GM18909 (cell line): ENCODE results near the gene UMPS.
A peak's percentile ranks its signal among the peaks of the same experiment; 100 is the strongest.

Source experiments
- ATAC-seq: cut with Tn5 transposase; IDR thresholded peaks from one replicate; pipeline ENCODE4 v1.9.1; 2021; ENCODE audit warnings: mild to moderate bottlenecking; ENCODE audit not compliant: unreplicated experiment, poor library complexity

Gene UMPS

GRCh38 chr3:124761935-124762660 lies 31.8 kb downstream of the UMPS start:
- ATAC-seq: no peak

- no peak for ATAC-seq
These were observed 32.4 kb downstream of the UMPS start for GRCh38 chr3:124762661-124763011.

GRCh38 chr3:124763206-124763605 lies 33.0 kb downstream of the UMPS start:
- no peak for ATAC-seq

GRCh38 chr3:124763644-124764358 lies 33.5 kb downstream of the UMPS start:
- no peak for ATAC-seq

GRCh38 chr3:124764746-124765145 lies 34.5 kb downstream of the UMPS start:
- no peak for ATAC-seq

GRCh38 chr3:124765197-124765840 lies 35.1 kb downstream of the UMPS start:
- ATAC-seq: no peak

- ATAC-seq: no peak
These were observed 36.2 kb downstream of the UMPS start for GRCh38 chr3:124766113-124767095.

GRCh38 chr3:124767264-124767663 lies 37.0 kb downstream of the UMPS start:
- no peak for ATAC-seq

- ATAC-seq: no peak
These were observed 37.4 kb downstream of the UMPS start for GRCh38 chr3:124767691-124768090.

- peak; percentile 59 for ATAC-seq
These were observed 38.6 kb downstream of the UMPS start for GRCh38 chr3:124768812-124769211.

GRCh38 chr3:124769462-124769861 lies 39.2 kb downstream of the UMPS start:
- ATAC-seq: no peak

- no peak for ATAC-seq
These were observed 40.3 kb downstream of the UMPS start for GRCh38 chr3:124770336-124771082.

- ATAC-seq: no peak
These were observed 40.8 kb downstream of the UMPS start for GRCh38 chr3:124771083-124771445.

- ATAC-seq: no peak
These were observed 42.0 kb downstream of the UMPS start for GRCh38 chr3:124772081-124772831.

GRCh38 chr3:124773351-124774326 lies 43.4 kb downstream of the UMPS start:
- ATAC-seq: no peak

- no peak for ATAC-seq
These were observed 44.1 kb downstream of the UMPS start for GRCh38 chr3:124774327-124774718.

GRCh38 chr3:124774841-124775402 lies 44.7 kb downstream of the UMPS start:
- ATAC-seq: no peak

- no peak for ATAC-seq
These were observed 45.6 kb downstream of the UMPS start for GRCh38 chr3:124775877-124776276.
